Lung (tissue), 12 donors: ENCODE results near the gene SDR9C7. TPM values are rescaled to one million over a fixed set of nuclear protein-coding genes. Genes with fewer than 3 reads are reported as not detected.
"Not testable (repeated sequence)": the region's sequence is repeated elsewhere in the genome, so short reads cannot be mapped to it uniquely, and the experiment has no call there.

Source experiments
- ATAC-seq: fragments of 200-7000 bp; cut with Tn5 transposase; one replicate; pipeline ENCODE4 v1.9.1; 2020; ENCODE audit warnings: moderate number of reproducible peaks; ENCODE audit not compliant: insufficient read depth, low FRiP score
- DNase-seq, 3 donors: peaks; one replicate each; pipeline ENCODE4 v3.0.0-alpha.2; 2013 to 2017
- H3K27ac ChIP-seq, 2 donors: one replicate each; pipeline ENCODE4 v1.5.1; 2013; ENCODE audit warnings: mild to moderate bottlenecking in 2 of 2, moderate library complexity in 2 of 2, control low read depth in 1 of 2, inconsistent platforms in 1 of 2, low read depth in 1 of 2, low read length in 1 of 2
- H3K27me3 ChIP-seq, 3 donors: one replicate each; pipeline ENCODE4 v1.5.1; 2013; ENCODE audit warnings: low read length in 2 of 3; ENCODE audit not compliant: control insufficient read depth in 3 of 3, insufficient read depth in 3 of 3
- H3K36me3 ChIP-seq, 4 donors: one replicate each; pipeline ENCODE4 v1.5.1; 2013; ENCODE audit warnings: low read length in 4 of 4, mild to moderate bottlenecking in 1 of 4, moderate library complexity in 1 of 4; ENCODE audit not compliant: control insufficient read depth in 4 of 4, insufficient read depth in 4 of 4
- H3K4me1 ChIP-seq, 5 donors: one replicate each; pipeline ENCODE4 v1.5.1; 2013; ENCODE audit warnings: low read length in 5 of 5, mild to moderate bottlenecking in 2 of 5, moderate library complexity in 1 of 5; ENCODE audit not compliant: control insufficient read depth in 5 of 5, insufficient read depth in 5 of 5
- H3K4me3 ChIP-seq: one replicate; pipeline ENCODE4 v1.5.1; 2013; ENCODE audit warnings: mild to moderate bottlenecking, control low read depth, moderate library complexity
- H3K9ac ChIP-seq, 2 donors: one replicate each; pipeline ENCODE4 v1.5.1; 2013; ENCODE audit warnings: low read length in 2 of 2, control low read depth in 1 of 2; ENCODE audit not compliant: insufficient read depth in 1 of 2
- H3K9me3 ChIP-seq, 4 donors: one replicate each; pipeline ENCODE4 v1.5.1; 2013; ENCODE audit warnings: low read length in 3 of 4, mild to moderate bottlenecking in 1 of 4, moderate library complexity in 1 of 4; ENCODE audit not compliant: control insufficient read depth in 4 of 4, insufficient read depth in 3 of 4
- WGBS, 2 donors: extraction: QIAGEN DNeasy Blood & Tissue Kit; methylation state at CpG; one replicate each; pipeline ENCODE4 v1.1.7; 2013; 5-methylcytosine and 5-hydroxymethylcytosine counted together
- polyA plus RNA-seq, 2 donors: library from polyadenylated mRNA; stranded (reverse); fragments of 200-250 nt; gene quantifications; one replicate each; pipeline ENCODE4 v1.2.1, GENCODE V29; 2013
- total RNA-seq, 2 donors: library from RNA; depleted of rRNA in 1 of 2; stranded (reverse); fragments of >200 nt in 1 of 2; gene quantifications; one replicate each; pipeline ENCODE4 v1.2.1, GENCODE V29; 2014 to 2021
- TF ChIP-seq, protein P1 (sequence below): IDR thresholded peaks from 2 replicates; pipeline ENCODE4 v1.5.1; 2012; ENCODE audit warnings: mild to moderate bottlenecking; ENCODE audit errors: control extremely low read depth, extremely low read depth
- donor health status: control.
- donor health status: control.
- donor health status: Bipolar disorder and iron deficiency.
- donor health status: healthy.
- donor health status: DM: yes; HTN: yes; CAD: no.

The SDR9C7 gene
- total and polyA plus RNA-seq, 4 donors, result not detected

DNA sequence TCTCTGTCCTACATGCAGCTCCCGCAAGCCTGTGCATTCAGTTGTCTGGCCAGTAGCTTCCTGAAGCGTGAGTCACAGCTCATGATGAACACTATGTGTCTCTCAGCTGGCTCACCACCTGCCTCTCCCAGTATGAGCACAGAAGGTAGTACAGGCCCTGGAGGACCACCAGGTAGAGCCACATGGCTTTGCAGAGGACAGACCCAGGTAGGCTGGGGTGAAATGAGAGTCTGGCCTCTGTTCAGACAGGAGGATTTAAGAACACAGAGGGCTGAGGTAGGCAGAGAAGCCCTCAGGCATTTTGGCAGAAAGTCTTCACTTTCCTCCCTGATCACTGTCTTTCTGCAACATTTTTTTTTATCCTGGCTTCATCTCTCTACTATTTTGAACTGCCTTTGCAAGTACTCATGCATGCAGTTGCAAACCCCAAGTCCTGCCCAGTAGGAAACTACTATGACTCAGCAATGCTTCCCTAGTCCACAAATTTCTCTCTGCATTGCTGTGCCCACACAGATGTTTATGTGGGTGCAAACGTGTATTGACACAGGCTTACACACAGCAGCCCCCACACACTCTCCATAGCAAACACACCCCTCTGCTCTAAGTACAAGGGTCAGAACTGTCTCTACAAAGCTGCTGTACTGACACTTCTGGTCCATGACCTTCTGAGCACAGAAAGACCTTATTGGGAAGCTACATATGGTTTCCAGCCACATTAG lies 7.2 kb upstream of the SDR9C7 start:
- DNase-seq (no peak), ATAC-seq (no peak)
- Histone ChIP-seq H3K4me1 (peaks cover 0 to 4% (median 0%) of the 10 kb centered on the region in 5 donors), H3K9ac (no peak overlapping the region), H3K27me3 (no peaks in the 10 kb centered on the region), H3K27ac (no peak overlapping the region), H3K9me3 (no peaks in the 10 kb centered on the region), H3K36me3 (no peaks in the 10 kb centered on the region), H3K4me3 (no peak overlapping the region)
- TF ChIP-seq, protein P1, sequence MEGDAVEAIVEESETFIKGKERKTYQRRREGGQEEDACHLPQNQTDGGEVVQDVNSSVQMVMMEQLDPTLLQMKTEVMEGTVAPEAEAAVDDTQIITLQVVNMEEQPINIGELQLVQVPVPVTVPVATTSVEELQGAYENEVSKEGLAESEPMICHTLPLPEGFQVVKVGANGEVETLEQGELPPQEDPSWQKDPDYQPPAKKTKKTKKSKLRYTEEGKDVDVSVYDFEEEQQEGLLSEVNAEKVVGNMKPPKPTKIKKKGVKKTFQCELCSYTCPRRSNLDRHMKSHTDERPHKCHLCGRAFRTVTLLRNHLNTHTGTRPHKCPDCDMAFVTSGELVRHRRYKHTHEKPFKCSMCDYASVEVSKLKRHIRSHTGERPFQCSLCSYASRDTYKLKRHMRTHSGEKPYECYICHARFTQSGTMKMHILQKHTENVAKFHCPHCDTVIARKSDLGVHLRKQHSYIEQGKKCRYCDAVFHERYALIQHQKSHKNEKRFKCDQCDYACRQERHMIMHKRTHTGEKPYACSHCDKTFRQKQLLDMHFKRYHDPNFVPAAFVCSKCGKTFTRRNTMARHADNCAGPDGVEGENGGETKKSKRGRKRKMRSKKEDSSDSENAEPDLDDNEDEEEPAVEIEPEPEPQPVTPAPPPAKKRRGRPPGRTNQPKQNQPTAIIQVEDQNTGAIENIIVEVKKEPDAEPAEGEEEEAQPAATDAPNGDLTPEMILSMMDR, result no peak
- WGBS, 2 donors, result 31 to 38% methylated on average over 3 of the region's 3 CpGs

DNA sequence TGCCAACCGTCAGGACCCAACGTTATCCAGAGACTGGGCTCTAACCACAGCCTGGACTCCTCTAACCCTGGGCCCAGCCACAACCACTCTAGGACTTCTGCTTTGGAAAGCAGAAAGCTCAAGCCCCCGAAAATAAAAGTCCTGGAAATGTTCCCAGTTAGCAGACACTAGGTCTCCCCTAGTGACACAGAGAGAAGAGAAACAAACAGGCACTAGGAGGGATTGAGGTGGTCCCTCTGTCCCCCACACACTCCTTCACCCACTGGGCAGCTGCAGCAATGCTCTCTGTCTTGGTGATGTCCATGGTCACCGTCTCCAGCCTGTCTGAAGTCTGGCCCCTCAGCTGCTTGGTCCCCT lies 6.7 kb upstream of the SDR9C7 start:
- not testable (repeated sequence) for H3K9me3 ChIP-seq, H3K9ac ChIP-seq, ATAC-seq, H3K27me3 ChIP-seq, H3K36me3 ChIP-seq, DNase-seq, H3K4me3 ChIP-seq, H3K27ac ChIP-seq, H3K4me1 ChIP-seq
- WGBS, 2 donors, result 10 to 46% methylated on average over 1 of the region's 4 CpGs

DNA sequence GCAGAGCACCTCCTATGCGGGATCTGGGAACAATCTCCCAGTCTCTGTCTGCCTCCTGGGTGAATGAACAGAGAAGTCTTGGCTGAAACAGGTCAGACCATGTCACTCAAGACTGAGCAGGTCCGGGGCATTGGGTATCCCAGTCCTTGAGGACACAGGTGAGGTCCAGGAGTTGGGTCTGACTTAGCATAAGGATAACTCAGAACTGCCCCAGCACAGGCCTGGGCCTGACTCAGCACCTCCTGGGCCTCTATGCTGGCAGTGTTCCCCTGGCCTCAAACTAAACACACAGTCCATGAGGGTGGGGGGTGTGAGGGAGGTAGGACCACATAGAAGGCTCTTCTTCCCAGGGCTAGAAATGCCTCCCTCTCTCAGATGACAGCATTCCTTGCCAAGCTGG lies 1.5 kb upstream of the SDR9C7 start:
- Histone ChIP-seq H3K27ac (no peak overlapping the region), H3K4me1 (peaks cover 0 to 12% (median 5%) of the 10 kb centered on the region in 5 donors), H3K27me3 (no peaks in the 10 kb centered on the region), H3K9ac (no peak overlapping the region), H3K9me3 (no peaks in the 10 kb centered on the region), H3K36me3 (no peaks in the 10 kb centered on the region), H3K4me3 (no peak overlapping the region)
- no peak for DNase-seq
- TF ChIP-seq, protein P1, result no peak
- 88 to 89% methylated on average over 2 of the region's 2 CpGs for WGBS, 2 donors
- ATAC-seq, result no peak

DNA sequence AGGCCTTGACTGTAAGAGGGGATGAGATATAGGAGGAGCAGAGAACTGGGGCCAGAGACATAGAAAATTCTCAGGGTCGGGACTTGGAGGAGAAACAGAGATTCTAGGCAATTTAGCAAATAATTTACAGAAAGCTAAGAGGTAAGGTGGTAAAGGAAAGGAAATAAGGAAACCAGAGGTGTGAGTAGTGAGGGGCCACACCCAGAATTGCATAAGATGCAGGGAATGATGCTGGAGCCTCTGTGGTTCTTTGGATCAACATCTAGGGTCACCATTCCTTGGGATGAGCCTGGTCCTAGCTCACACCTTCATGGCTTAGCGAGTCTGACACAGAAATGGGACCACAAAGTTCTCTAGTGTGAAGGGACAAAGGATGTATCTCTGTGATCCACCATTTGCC lies 949 bp upstream of the SDR9C7 start:
- WGBS, 2 donors, result 68 to 86% methylated on average over 2 of the region's 2 CpGs
- ATAC-seq (no peak), DNase-seq (no peak)
- Histone ChIP-seq H3K27ac (no peak overlapping the region), H3K4me1 (peaks cover 0 to 12% (median 5%) of the 10 kb centered on the region in 5 donors), H3K36me3 (no peaks in the 10 kb centered on the region), H3K4me3 (no peak overlapping the region), H3K9me3 (no peaks in the 10 kb centered on the region), H3K27me3 (no peaks in the 10 kb centered on the region), H3K9ac (no peak overlapping the region)
- TF ChIP-seq, protein P1, result no peak
